ENCODE data around the gene IL32. TPM values are rescaled to one million over a fixed set of nuclear protein-coding genes. Genes with fewer than 3 reads are reported as not detected.

The IL32 gene
- total and polyA plus RNA-seq, 9 donors = 3.8 to 54.9 (median 16.5) TPM

DNA sequence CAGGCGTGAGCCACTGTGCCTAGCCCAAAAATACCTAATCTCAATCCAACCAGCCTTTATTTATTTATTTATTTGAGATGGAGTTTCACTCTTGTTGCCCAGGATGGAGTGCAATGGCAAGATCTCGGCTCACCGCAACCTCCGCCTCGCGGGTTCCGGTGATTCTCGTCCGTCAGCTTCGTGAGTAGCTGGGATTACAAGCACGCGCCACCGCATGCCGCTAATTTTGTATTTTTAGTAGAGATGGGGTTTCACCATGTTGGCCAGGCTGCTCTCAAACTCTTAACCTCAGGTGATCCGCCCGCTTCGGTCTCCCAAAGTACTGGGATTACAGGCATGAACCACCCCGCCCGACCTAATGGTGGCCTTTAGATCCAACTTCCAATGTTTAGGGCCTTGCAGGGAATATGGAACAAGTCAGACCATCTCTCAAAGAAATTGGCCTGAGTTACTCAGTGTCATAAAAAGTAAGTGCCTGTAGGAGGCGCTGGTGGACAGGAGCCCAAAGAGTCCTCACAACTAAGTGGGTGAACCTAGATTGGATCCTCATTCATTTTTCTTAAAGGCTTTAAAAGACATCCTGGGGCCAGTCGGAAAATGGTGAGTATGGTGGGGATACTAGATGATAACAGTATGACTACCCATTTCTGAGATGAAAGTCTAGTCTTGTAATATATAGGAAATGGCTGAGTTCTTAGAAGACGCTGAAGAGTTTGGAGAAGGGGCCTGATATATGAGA, 29.0 kb downstream of the IL32 start:
- no peak for DNase-seq
- Histone ChIP-seq H3K4me3 (no peak overlapping the region), H3K36me3 (no peaks in the 10 kb centered on the region), H3K27ac (no peak overlapping the region), H3K9me3 (no peaks in the 10 kb centered on the region), H3K27me3 (no peaks in the 10 kb centered on the region), H3K4me1 (ENCODE audit: insufficient read depth) (no peaks in the 10 kb centered on the region)
- intact Hi-C loops (cut with DNase I) = no loop called here
- no peak for TF ChIP-seq EP300 (IDR thresholded peaks at IDR 0.05)
- TF ChIP-seq, protein P1, sequence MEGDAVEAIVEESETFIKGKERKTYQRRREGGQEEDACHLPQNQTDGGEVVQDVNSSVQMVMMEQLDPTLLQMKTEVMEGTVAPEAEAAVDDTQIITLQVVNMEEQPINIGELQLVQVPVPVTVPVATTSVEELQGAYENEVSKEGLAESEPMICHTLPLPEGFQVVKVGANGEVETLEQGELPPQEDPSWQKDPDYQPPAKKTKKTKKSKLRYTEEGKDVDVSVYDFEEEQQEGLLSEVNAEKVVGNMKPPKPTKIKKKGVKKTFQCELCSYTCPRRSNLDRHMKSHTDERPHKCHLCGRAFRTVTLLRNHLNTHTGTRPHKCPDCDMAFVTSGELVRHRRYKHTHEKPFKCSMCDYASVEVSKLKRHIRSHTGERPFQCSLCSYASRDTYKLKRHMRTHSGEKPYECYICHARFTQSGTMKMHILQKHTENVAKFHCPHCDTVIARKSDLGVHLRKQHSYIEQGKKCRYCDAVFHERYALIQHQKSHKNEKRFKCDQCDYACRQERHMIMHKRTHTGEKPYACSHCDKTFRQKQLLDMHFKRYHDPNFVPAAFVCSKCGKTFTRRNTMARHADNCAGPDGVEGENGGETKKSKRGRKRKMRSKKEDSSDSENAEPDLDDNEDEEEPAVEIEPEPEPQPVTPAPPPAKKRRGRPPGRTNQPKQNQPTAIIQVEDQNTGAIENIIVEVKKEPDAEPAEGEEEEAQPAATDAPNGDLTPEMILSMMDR (IDR thresholded peaks at IDR 0.05) = no peak
- no peak for TF ChIP-seq POLR2A (IDR thresholded peaks at IDR 0.05)
- 90 to 93% (median 93%) methylated on average over 22 of the region's 22 CpGs for WGBS, 3 donors

GRCh38 chr16:3095869-3096268, 30.4 kb downstream of the IL32 start:
- H3K27me3 ChIP-seq = no peaks in the 10 kb centered on the region
- no peak for DNase-seq
- no peak for TF ChIP-seq POLR2A (IDR thresholded peaks at IDR 0.05)
- TF ChIP-seq, protein P1 (IDR thresholded peaks at IDR 0.05) = no peak
- TF ChIP-seq EP300 (IDR thresholded peaks at IDR 0.05) = no peak
- intact Hi-C loops (cut with DNase I) = no loop called here
- 41 to 48% (median 47%) methylated on average over 4 of the region's 4 CpGs for WGBS, 3 donors
- no peak overlapping the region for H3K27ac ChIP-seq
- H3K36me3 ChIP-seq = no peaks in the 10 kb centered on the region
- H3K9me3 ChIP-seq = no peaks in the 10 kb centered on the region
- H3K4me1 ChIP-seq (ENCODE audit: insufficient read depth) = peaks cover 2% of the 10 kb centered on the region
- no peak overlapping the region for H3K4me3 ChIP-seq

DNA sequence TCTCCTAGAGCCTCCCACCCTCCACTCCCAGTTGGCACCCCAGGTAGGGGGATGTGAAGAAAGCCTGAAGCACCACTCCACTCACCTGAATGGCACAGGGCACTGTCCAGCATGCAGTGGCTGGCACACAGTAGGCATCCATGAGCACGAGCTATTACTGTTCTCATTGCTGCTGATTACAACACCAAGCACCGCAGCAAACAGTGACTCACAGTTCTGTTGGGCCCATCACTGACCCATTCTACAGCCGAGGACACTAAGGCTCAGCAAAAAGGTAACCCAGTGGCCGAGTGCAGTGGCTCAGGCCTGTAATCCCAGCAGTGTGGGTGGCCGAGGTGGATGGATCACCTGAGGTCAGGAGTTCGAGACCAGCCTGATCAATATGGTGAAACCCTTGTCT, 30.9 kb downstream of the IL32 start:
- intact Hi-C loops (cut with DNase I) = no loop called here
- Histone ChIP-seq H3K9me3 (no peaks in the 10 kb centered on the region), H3K27ac (no peak overlapping the region), H3K27me3 (no peaks in the 10 kb centered on the region), H3K36me3 (no peaks in the 10 kb centered on the region), H3K4me1 (ENCODE audit: insufficient read depth) (peaks cover 2% of the 10 kb centered on the region), H3K4me3 (no peak overlapping the region)
- DNase-seq = no peak
- TF ChIP-seq, protein P1 (IDR thresholded peaks at IDR 0.05) = no peak
- TF ChIP-seq POLR2A (IDR thresholded peaks at IDR 0.05) (no peak), EP300 (IDR thresholded peaks at IDR 0.05) (no peak)
- 87 to 93% (median 87%) methylated on average over 6 of the region's 6 CpGs for WGBS, 3 donors

- no peak for DNase-seq
- no peak for TF ChIP-seq POLR2A (IDR thresholded peaks at IDR 0.05)
- TF ChIP-seq EP300 (IDR thresholded peaks at IDR 0.05) = no peak
- TF ChIP-seq, protein P1 (IDR thresholded peaks at IDR 0.05) = no peak
- Histone ChIP-seq H3K4me3 (no peak overlapping the region), H3K27ac (no peak overlapping the region), H3K27me3 (no peaks in the 10 kb centered on the region), H3K36me3 (no peaks in the 10 kb centered on the region), H3K9me3 (no peaks in the 10 kb centered on the region), H3K4me1 (ENCODE audit: insufficient read depth) (peaks cover 2% of the 10 kb centered on the region)
- intact Hi-C loops (cut with DNase I) = no loop called here
- 52 to 60% (median 53%) methylated on average over 8 of the region's 8 CpGs for WGBS, 3 donors
Observed at GRCh38 chr16:3097266-3097665, 31.8 kb downstream of the IL32 start.
